Suprapubic skin (tissue), 4 donors: ENCODE measurements around the gene SLC38A10.

Experiments used
- CTCF ChIP-seq, 2 donors: fragments of 200-600 bp in 1 of 2; fragments of 450-650 bp in 1 of 2; sonication (generic) in 1 of 2; IDR thresholded peaks; one replicate each; pipeline ENCODE4 v1.5.1; 2016 to 2019; ENCODE audit warnings: antibody characterized with exemption in 2 of 2, mild to moderate bottlenecking in 1 of 2, moderate library complexity in 1 of 2
- EP300 ChIP-seq: sonication (generic); formaldehyde crosslinking; IDR thresholded peaks from one replicate; pipeline ENCODE4 v1.6.1; 2017; ENCODE audit warnings: antibody characterized with exemption
- POLR2A ChIP-seq, 2 donors: fragments of 450-650 bp; IDR thresholded peaks; one replicate each; pipeline ENCODE4 v1.6.1; 2017; ENCODE audit warnings: antibody characterized with exemption in 2 of 2, mild to moderate bottlenecking in 2 of 2, moderate library complexity in 2 of 2
- POLR2AphosphoS5 ChIP-seq, 3 donors: sonication (generic); formaldehyde crosslinking; IDR thresholded peaks; one replicate each; pipeline ENCODE4 v1.6.1; 2017; ENCODE audit warnings: antibody characterized with exemption in 3 of 3

GRCh38 chr17:81250286-81251093, 44.6 kb downstream of the SLC38A10 start:
- TF ChIP-seq CTCF (IDR thresholded peaks at IDR 0.05), result no peak
- no peak for TF ChIP-seq POLR2A (IDR thresholded peaks at IDR 0.05)
- no peak for TF ChIP-seq EP300
- no peak for TF ChIP-seq POLR2AphosphoS5 (IDR thresholded peaks at IDR 0.05)
